SJSA1 (cell line): ENCODE measurements around the gene DBN1. TPM values are rescaled to one million over a fixed set of nuclear protein-coding genes. Genes with fewer than 3 reads are reported as not detected.
A peak's percentile ranks its signal among the peaks of the same experiment; 100 is the strongest.
"Not testable (repeated sequence)": the region's sequence is repeated elsewhere in the genome, so short reads cannot be mapped to it uniquely, and the experiment has no call there.

ENCODE experiments used
- DNase-seq, 2 experiments: peaks; one replicate each; pipeline ENCODE4 v3.0.0-alpha.2; 2015 to 2020; ENCODE audit warnings: low spot score in 2 of 2, low read depth in 1 of 2
- H3K27ac ChIP-seq: fragments of 250-450 bp; sonication (Bioruptor Pico); 2 replicates; pipeline ENCODE4 v1.5.1; 2020; ENCODE audit warnings: mild to moderate bottlenecking, moderate library complexity
- H3K27me3 ChIP-seq: fragments of 250-450 bp; sonication (Bioruptor Pico); replicated peaks from 2 replicates; pipeline ENCODE4 v1.5.1; 2020; ENCODE audit warnings: mild to moderate bottlenecking, moderate library complexity
- H3K36me3 ChIP-seq: fragments of 250-450 bp; sonication (Bioruptor Pico); 2 replicates; pipeline ENCODE4 v1.5.1; 2020; ENCODE audit warnings: mild to moderate bottlenecking
- H3K4me1 ChIP-seq: fragments of 250-450 bp; sonication (Bioruptor Pico); replicated peaks from 2 replicates; pipeline ENCODE4 v1.6.1; 2021; ENCODE audit warnings: mild to moderate bottlenecking
- H3K4me3 ChIP-seq: fragments of 250-450 bp; sonication (Bioruptor Pico); 2 replicates; pipeline ENCODE4 v1.5.1; 2020; ENCODE audit warnings: mild to moderate bottlenecking
- H3K9me3 ChIP-seq: fragments of 250-450 bp; sonication (Bioruptor Pico); replicated peaks from 2 replicates; pipeline ENCODE4 v1.5.1; 2020; ENCODE audit warnings: mild to moderate bottlenecking
- total RNA-seq: library from RNA; depleted of rRNA; stranded (reverse); fragments of >200 nt; shearing (Covaris generic); gene quantifications from 2 replicates; pipeline ENCODE4 v1.2.3, GENCODE V29; 2014

Gene DBN1
- total RNA-seq, 1 experiment from 2014 or later: 147 TPM

DNA sequence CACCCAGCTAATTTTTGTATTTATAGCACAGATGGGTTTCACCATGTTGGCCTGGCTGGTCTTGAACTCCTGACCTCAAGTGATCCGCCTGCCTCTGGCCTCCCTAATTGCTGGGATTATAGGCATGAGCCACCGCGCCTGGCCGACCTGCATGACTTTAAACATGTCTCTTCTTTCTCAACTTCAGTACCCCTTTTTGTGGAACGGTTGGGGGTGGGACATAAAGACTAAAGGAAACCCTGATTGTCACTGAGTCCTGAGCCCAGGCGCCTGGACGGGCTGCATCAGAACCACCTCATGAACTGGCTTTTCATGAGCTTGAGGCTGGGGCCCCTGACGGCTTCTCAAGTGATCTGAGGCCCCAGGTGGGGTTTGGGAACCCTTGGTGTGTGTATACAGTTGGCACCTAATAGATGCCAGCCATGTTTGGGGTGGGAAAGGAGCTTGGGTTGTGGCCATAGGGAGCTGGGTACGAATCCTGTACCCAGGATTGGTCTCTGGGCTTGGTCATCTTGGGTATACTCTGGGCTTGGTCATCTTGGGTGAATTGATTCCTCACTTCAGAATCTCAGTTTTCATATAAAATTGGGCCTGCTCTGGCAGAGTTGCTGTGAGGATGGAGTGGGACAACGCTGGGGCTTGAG is 44.7 kb downstream of the DBN1 start:
- peaks cover 56% of the 10 kb centered on the region for H3K36me3 ChIP-seq
- no peaks in the 10 kb centered on the region for H3K9me3 ChIP-seq
- H3K27me3 ChIP-seq: no peaks in the 10 kb centered on the region
- no peak overlapping the region for H3K27ac ChIP-seq
- no peak for DNase-seq
- no peak overlapping the region for H3K4me3 ChIP-seq
- H3K4me1 ChIP-seq: peaks cover 21% of the 10 kb centered on the region

- Histone ChIP-seq H3K9me3 (no peaks in the 10 kb centered on the region), H3K27me3 (no peaks in the 10 kb centered on the region), H3K27ac (no peak overlapping the region), H3K4me1 (peaks cover 21% of the 10 kb centered on the region), H3K36me3 (peaks cover 49% of the 10 kb centered on the region), H3K4me3 (peak overlapping the region; percentile 90)
- DNase-seq: peak in 1 of 2 experiments; percentile 51
Observed at GRCh38 chr5:177427919-177428573, 45.4 kb downstream of the DBN1 start.

- no peaks in the 10 kb centered on the region for H3K9me3 ChIP-seq
Observed at GRCh38 chr5:177427211-177427822, 46.1 kb downstream of the DBN1 start.

DNA sequence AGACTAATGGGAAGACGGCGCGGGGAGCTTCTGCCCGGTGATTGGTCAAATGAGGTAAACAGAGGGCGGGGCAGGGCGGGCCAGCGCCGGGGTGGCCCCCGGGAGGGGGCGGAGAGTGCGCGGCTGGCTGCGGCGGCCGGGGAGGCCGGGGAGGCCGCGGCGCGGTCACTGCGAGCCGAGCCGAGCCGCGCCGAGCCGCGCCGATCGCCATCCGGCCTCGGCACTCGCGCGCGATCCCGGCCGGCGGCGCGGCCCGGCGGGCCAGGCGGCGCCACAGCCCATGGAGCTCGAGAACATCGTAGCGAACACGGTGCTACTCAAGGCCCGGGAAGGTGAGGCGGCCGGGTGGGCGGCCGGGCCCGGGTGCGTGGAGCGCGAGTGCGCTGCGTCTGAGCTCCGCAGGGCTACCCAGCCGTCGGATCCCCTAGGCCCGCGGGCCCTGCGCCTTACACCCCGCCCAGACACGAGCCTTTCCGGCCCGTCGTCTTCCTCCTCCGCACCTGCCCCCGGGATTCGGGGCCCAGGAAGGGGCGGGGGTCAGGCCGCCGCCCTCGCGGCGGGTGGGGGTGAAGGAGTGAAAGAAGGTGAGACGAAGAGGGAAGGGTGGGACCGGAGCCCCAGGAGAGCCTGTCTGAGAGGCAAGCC is 46.7 kb downstream of the DBN1 start, which contains the start of gene GRK6:
Gene GRK6 (plus strand): TSS at position 111 of the 645 bp plus-strand sequence. CDS start 170 bp downstream, at position 281.
- Histone ChIP-seq H3K36me3 (peaks cover 36% of the 10 kb centered on the region), H3K9me3 (no peaks in the 10 kb centered on the region), H3K4me3 (peak within 1 kb of the TSS; percentile 90), H3K27me3 (no peaks in the 10 kb centered on the region), H3K4me1 (peaks cover 21% of the 10 kb centered on the region), H3K27ac (peak within 1 kb of the TSS; percentile 85)
- DNase-seq: peak; percentile 49 to 63

More at GRCh38 chr5:177427211-177427822, 46.1 kb downstream of the DBN1 start:
- DNase-seq: peak in 1 of 2 experiments; percentile 34
- Histone ChIP-seq H3K4me3 (peak overlapping the region; percentile 90), H3K27me3 (no peaks in the 10 kb centered on the region), H3K4me1 (peaks cover 21% of the 10 kb centered on the region), H3K27ac (peak overlapping the region; percentile 67; the same call in 1 of the 2 replicates), H3K36me3 (peaks cover 42% of the 10 kb centered on the region)

GRCh38 chr5:177425801-177426565 is 47.5 kb downstream of the DBN1 start:
- H3K27ac ChIP-seq: peak overlapping the region; percentile 85

DNA sequence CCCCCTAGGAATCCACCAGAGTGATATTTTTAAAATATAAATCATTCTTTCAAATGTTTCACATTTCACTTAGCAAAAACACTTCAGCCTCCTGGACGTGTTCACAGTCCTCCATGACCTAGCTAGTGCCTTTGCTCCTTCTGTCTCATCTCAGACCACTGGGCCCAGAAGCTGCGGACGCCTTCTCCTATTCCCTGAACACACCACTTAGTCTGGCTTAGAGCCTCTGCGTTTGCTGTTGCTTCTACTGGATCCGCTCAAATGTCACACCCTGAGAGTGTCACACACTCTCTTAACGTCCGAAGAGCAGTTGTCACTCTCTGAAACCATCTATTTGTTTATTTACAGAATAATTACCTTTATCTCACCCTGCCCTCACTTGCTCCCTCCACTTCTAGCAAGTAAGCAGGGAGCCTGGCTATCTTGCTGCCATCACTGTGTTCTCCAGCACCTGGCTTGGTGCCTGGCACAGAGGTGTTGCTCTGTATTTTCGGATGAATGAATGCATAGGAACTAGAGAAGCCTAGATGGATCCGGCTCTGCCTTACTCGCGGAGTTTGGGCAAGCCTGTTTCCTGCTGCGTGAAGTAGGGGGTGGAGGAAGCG is 48.1 kb downstream of the DBN1 start:
- Histone ChIP-seq H3K4me1 (peaks cover 21% of the 10 kb centered on the region), H3K36me3 (peaks cover 22% of the 10 kb centered on the region), H3K27ac (peak overlapping the region; percentile 85), H3K9me3 (no peaks in the 10 kb centered on the region), H3K27me3 (no peaks in the 10 kb centered on the region), H3K4me3 (peak overlapping the region; percentile 44)
- no peak for DNase-seq

More at GRCh38 chr5:177425801-177426565, 47.5 kb downstream of the DBN1 start:
- peak; percentile 100 for DNase-seq
- Histone ChIP-seq H3K4me3 (peak overlapping the region; percentile 44), H3K36me3 (peaks cover 29% of the 10 kb centered on the region), H3K9me3 (no peaks in the 10 kb centered on the region), H3K27me3 (no peaks in the 10 kb centered on the region), H3K4me1 (peaks cover 21% of the 10 kb centered on the region)

GRCh38 chr5:177423671-177424070 is 49.8 kb downstream of the DBN1 start:
- Histone ChIP-seq H3K4me1 (peaks cover 21% of the 10 kb centered on the region), H3K9me3 (no peaks in the 10 kb centered on the region), H3K27ac (no peak overlapping the region), H3K4me3 (no peak overlapping the region), H3K36me3 (peaks cover 17% of the 10 kb centered on the region), H3K27me3 (no peaks in the 10 kb centered on the region)
- DNase-seq: no peak

DNA sequence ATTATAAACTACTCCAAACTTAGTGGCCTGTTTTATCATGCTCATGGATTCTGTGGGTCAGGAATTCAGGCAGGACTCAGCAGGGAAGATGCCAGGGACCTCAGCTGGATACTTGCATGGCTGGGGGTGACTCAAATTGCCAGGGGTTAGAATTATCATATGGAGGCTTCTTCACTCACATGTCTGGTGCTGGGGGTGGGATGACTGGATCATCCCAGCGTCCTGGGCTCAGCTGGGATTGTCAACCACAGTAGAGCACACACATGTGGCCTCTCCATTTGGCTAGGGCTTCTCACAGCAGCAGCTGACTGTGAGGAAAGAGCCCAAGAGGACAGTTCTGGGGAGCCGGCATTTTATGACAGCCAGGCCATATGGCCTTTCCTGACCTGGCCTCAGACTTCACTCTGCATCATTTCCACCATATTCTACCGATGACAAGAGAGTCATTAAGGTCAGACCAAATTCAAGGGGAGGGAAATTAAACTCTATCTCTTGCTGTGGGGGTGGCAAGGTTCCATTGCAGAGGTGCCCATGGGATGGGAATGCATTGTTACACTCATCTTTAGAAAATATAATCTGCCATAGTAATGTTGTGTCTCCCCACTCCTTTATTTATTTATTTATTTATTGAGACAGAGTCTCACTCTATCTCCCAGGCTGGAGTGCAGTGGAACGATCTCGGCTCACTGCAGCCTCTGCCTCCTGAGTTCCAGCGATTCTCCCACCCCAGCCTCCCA is 52.2 kb downstream of the DBN1 start:
- no peak overlapping the region for H3K27ac ChIP-seq
- no peaks in the 10 kb centered on the region for H3K27me3 ChIP-seq
- H3K4me1 ChIP-seq: peaks cover 8% of the 10 kb centered on the region
- DNase-seq: no peak
- H3K4me3 ChIP-seq: no peak overlapping the region
- H3K36me3 ChIP-seq: no peaks in the 10 kb centered on the region
- no peaks in the 10 kb centered on the region for H3K9me3 ChIP-seq

DNA sequence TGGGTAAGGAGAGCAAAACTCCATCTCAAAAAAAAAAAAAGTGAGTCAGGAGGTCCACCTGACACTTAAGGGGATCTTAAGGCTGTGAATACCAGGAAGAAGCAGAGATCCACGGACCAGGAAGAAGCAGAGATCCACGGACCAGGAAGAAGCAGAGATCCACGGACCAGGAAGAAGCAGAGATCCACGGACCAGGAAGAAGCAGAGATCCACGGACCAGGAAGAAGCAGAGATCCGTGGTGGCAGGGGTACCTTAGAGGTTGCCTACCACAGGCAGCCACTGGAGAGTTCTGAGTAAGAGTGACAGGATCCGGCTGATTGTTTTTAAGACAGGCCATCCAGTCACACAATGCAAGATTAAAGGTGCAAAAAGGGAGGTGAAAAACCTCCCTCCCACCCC is 53.0 kb downstream of the DBN1 start:
- not testable (repeated sequence) for H3K27me3 ChIP-seq, H3K9me3 ChIP-seq, H3K36me3 ChIP-seq, DNase-seq, H3K4me1 ChIP-seq, H3K4me3 ChIP-seq, H3K27ac ChIP-seq

GRCh38 chr5:177419046-177419445 is 54.4 kb downstream of the DBN1 start:
- Histone ChIP-seq H3K27ac (no peak overlapping the region), H3K36me3 (no peaks in the 10 kb centered on the region), H3K4me1 (no peaks in the 10 kb centered on the region), H3K27me3 (no peaks in the 10 kb centered on the region), H3K4me3 (no peak overlapping the region), H3K9me3 (no peaks in the 10 kb centered on the region)
- no peak for DNase-seq

DNA sequence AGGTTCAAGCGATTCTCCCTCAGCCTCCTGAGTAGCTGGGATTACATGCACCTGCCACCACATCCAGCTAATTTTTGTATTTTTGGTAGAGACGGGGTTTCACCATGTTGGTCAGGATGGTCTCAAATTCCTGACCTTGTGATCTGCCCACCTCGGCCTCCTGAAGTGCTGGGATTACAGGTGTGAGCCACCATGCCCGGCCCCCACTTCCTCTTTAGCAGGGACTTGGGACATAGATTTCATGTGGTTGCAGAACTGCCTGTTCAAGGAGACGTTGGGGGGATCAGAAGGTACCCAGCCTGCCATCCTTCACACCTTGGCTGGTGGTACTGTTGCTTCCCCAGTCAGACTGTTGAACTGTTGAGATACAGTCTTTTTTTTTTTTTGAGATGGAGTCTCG is 56.4 kb downstream of the DBN1 start:
- H3K4me3 ChIP-seq, H3K27me3 ChIP-seq, H3K4me1 ChIP-seq, DNase-seq, H3K9me3 ChIP-seq, H3K36me3 ChIP-seq, H3K27ac ChIP-seq: not testable (repeated sequence)

DNA sequence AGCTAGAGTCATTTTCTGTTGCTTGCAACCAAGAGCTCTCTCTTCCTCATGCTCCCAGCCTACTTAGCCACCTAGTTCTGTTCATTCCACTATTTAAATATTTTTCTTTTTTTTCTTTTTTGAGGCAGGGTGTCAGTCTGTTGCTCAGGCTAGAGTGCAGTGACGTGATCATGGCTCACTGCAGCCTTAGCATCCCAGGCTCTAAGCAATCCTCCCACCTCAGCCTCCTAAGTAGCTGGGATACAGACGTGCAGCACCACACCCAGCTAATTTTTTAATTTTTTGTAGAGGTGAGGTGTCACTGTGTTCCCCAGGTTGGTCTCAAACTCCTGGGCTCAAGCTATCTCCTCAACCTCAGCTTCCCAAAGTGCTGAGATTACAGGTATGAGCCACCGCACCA is 59.0 kb downstream of the DBN1 start:
- Histone ChIP-seq H3K27me3 (no peaks in the 10 kb centered on the region; the same call in 1 of the 2 replicates), H3K4me1 (no peaks in the 10 kb centered on the region), H3K9me3 (no peaks in the 10 kb centered on the region), H3K27ac (no peak overlapping the region), H3K4me3 (no peak overlapping the region), H3K36me3 (no peaks in the 10 kb centered on the region)
- DNase-seq: no peak
